Measurements from ENCODE around the gene USP22. TPM values are rescaled to one million over a fixed set of nuclear protein-coding genes. Genes with fewer than 3 reads are reported as not detected.
A peak's percentile ranks its signal among the peaks of the same experiment; 100 is the strongest.

The USP22 gene
- total and polyA plus RNA-seq, 8 donors, result 157 to 229 (median 202) TPM

- ATAC-seq (no peak), DNase-seq (no peak)
- Histone ChIP-seq H3K27ac (no peak overlapping the region), H3K4me1 (no peaks in the 10 kb centered on the region), H3K27me3 (no peaks in the 10 kb centered on the region), H3K4me3 (no peak overlapping the region), H3K9me3 (no peaks in the 10 kb centered on the region), H3K36me3 (no peaks in the 10 kb centered on the region)
- no peak for TF ChIP-seq CTCF (IDR thresholded peaks at IDR 0.05)
- intact Hi-C loops (cut with DNase I), result no loop called here
These were observed 67.2 kb downstream of the USP22 start for GRCh38 chr17:20975566-20975965.

- intact Hi-C loops (cut with DNase I), result no loop called here
- Histone ChIP-seq H3K27me3 (no peaks in the 10 kb centered on the region), H3K4me3 (no peak overlapping the region), H3K4me1 (no peaks in the 10 kb centered on the region), H3K36me3 (no peaks in the 10 kb centered on the region), H3K9me3 (no peaks in the 10 kb centered on the region), H3K27ac (no peak overlapping the region)
- ATAC-seq, result no peak
- no peak for DNase-seq
- no peak for TF ChIP-seq CTCF (IDR thresholded peaks at IDR 0.05)
These were observed 72.5 kb downstream of the USP22 start for GRCh38 chr17:20970329-20970728.

DNA sequence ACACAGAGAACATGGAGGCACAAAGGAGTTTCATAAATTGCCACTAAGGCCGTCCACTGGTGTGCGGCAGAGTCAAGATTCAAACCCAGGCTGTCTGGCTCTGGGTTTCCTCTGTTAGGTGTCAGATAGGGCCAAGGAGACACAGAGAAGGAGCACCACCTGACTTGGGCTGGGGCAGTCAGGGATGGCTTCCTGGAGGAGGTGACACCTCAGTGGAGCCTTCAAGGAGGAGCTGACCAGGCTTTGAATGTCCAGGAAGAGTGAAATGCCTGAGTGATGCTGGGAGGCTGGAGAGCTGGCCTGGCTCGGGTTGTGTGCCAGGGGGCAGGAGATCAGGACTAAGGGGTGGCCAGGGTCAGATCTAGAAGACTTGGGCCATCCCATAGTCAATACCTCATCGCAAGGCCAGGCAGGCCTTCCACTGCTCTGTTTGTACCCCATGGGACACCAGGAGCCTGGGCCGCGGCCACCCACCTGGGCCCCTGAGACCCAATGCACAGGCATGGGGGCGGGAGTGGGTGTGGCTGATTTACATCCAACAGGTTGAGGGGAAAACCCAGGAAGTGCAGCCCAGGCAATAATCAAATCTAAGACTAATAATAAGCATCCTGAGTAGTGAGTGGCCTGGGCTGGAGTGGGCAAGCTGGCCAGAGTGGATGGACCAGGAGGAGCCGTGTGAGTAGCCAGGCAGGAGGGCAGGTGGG, 73.7 kb downstream of the USP22 start:
- DNase-seq, result no peak
- no peak overlapping the region for H3K27ac ChIP-seq
- no peak overlapping the region for H3K4me3 ChIP-seq
- intact Hi-C loops (cut with DNase I), result no loop called here
- no peaks in the 10 kb centered on the region for H3K27me3 ChIP-seq
- H3K4me1 ChIP-seq, result no peaks in the 10 kb centered on the region
- H3K9me3 ChIP-seq, result no peaks in the 10 kb centered on the region
- TF ChIP-seq CTCF (IDR thresholded peaks at IDR 0.05), result no peak
- no peak for ATAC-seq
- H3K36me3 ChIP-seq, result no peaks in the 10 kb centered on the region

DNA sequence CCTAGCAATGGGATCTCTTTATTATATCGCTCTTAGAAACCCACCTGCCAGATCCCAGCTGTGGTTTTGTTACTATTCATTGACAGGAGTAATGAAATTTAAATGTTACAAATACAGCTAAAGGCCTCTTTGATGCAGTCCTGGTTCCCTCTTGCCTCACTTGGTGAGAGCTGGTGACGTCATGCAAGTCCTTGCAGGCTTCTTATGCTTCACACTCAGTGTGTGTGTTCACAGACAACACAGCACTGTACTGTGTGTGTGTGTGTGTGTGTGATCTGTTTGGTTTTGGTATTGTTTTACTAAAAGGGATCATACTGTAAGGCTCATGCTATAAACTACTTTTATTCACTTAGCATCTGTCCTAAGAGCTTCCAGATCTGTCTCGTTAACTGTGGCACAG, 75.0 kb downstream of the USP22 start:
- ATAC-seq (no peak), DNase-seq (no peak)
- H3K27me3 ChIP-seq, result no peaks in the 10 kb centered on the region
- no peaks in the 10 kb centered on the region for H3K9me3 ChIP-seq
- intact Hi-C loops (cut with DNase I), result no loop called here
- no peaks in the 10 kb centered on the region for H3K4me1 ChIP-seq
- no peak for TF ChIP-seq CTCF (IDR thresholded peaks at IDR 0.05)
- H3K4me3 ChIP-seq, result no peak overlapping the region
- H3K27ac ChIP-seq, result no peak overlapping the region
- no peaks in the 10 kb centered on the region for H3K36me3 ChIP-seq

DNA sequence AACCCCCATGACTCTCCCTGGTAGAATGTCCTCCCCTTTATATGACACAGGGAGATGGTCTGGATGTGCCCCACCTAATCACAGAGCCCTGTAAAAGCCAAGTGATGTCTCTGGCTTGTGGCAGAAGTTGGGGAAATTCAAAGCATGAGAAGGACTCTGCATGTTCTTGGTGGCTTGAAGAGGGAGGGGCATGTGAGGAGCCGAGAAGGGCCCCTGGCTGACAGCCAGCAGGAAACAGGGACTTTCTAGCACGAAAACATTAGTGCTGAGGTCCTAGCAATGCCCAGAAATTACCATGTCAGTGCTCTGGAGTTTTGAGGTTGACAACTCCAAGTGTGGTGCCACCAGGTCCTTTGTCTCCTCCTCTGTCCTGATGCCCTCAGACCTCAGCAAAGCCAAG, 75.9 kb downstream of the USP22 start:
- DNase-seq (peak in 2 of 4 donors; percentile 49), ATAC-seq (peak; percentile 75)
- no peaks in the 10 kb centered on the region for H3K9me3 ChIP-seq
- H3K36me3 ChIP-seq, result no peaks in the 10 kb centered on the region
- no peaks in the 10 kb centered on the region for H3K4me1 ChIP-seq
- TF ChIP-seq CTCF (IDR thresholded peaks at IDR 0.05), result no peak
- no peaks in the 10 kb centered on the region for H3K27me3 ChIP-seq
- no peak overlapping the region for H3K4me3 ChIP-seq
- no peak overlapping the region for H3K27ac ChIP-seq
- intact Hi-C loops (cut with DNase I), result no loop called here
